H4 (cell line): Measurements from ENCODE around the gene CHRNA4. TPM values are rescaled to one million over a fixed set of nuclear protein-coding genes. Genes with fewer than 3 reads are reported as not detected.

Experiments
- total RNA-seq: library from RNA; depleted of rRNA; stranded (reverse); fragments of >200 nt; shearing (Covaris generic); gene quantifications from 2 replicates; pipeline ENCODE4 v1.2.3, GENCODE V29; 2014; rRNA removed

Gene CHRNA4
- total RNA-seq, 1 experiment from 2014 or later: not detected

Other genes with a start within 250 kb of the CHRNA4 start
- gene YTHDF1, start 145.2 kb downstream of the CHRNA4 start, total RNA-seq: 16.2 and 16.7 TPM in 2 replicates
- 0.14 TPM in 1 of 2 replicates, not detected in the other for gene BIRC7, start 125.4 kb downstream of the CHRNA4 start, total RNA-seq
- 0.78 TPM in 1 of 2 replicates, not detected in the other for gene NKAIN4, start 106.9 kb downstream of the CHRNA4 start, total RNA-seq
- gene ARFGAP1, start 88.5 kb downstream of the CHRNA4 start, total RNA-seq: 17.0 and 19.6 TPM in 2 replicates
- 0.27 TPM in 1 of 2 replicates, not detected in the other for gene COL20A1, start 68.2 kb downstream of the CHRNA4 start, total RNA-seq
- 3.4 and 6.6 TPM in 2 replicates for gene KCNQ2, start 111.3 kb upstream of the CHRNA4 start, total RNA-seq
- 181 and 233 TPM in 2 replicates for gene EEF1A2, start 137.7 kb upstream of the CHRNA4 start, total RNA-seq
- 93.2 and 126 TPM in 2 replicates for gene PPDPF, start 159.4 kb upstream of the CHRNA4 start, total RNA-seq
- not detected in 2 replicates for gene PTK6, start 176.0 kb upstream of the CHRNA4 start, total RNA-seq
- not detected in 2 replicates for gene SRMS, start 186.4 kb upstream of the CHRNA4 start, total RNA-seq
- gene FNDC11, start 192.8 kb upstream of the CHRNA4 start, total RNA-seq: not detected in 2 replicates
- 12.3 and 23.2 TPM in 2 replicates for gene HELZ2, start 212.9 kb upstream of the CHRNA4 start, total RNA-seq